ENCODE measurements around the gene LTO1. TPM values are rescaled to one million over a fixed set of nuclear protein-coding genes. Genes with fewer than 3 reads are reported as not detected.

Gene LTO1
- total RNA-seq, 4 donors from 2014 or later = 13.3 to 35.2 (median 22.8) TPM

DNA sequence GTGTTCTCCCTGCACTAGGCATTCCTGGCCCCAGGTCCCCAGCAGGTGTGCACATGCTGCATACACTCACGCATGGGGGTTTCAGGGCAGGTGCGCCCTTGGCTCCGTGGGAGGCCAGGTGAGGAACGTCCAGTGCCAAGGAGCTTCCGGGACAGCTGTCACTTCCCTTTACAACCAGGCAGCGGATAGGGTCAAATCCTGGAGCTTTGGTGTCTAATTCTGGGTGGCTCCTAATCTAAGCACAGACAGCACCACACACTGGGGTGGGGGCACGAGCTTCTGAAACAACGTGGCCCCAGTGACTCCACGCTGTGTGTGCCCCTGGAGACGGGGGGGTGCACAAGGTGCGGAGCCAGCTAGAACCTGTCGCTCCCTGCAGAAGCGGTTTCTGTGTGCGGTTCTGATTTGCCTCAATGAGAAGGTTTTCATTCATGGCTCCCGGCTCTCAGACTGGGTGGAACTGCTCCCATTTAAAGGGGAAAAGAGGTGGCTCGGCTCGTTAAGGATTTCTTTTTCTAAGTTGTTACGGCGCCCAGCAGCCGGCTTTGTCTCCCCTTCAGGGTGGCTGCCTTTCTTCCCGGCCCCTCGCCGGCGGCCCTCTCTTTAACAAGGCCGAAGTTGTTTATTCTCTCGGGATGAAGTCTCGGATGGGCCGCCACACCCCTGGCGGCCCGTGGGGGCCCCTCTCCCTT lies 29.2 kb downstream of the LTO1 start:
- TF ChIP-seq, protein P1, sequence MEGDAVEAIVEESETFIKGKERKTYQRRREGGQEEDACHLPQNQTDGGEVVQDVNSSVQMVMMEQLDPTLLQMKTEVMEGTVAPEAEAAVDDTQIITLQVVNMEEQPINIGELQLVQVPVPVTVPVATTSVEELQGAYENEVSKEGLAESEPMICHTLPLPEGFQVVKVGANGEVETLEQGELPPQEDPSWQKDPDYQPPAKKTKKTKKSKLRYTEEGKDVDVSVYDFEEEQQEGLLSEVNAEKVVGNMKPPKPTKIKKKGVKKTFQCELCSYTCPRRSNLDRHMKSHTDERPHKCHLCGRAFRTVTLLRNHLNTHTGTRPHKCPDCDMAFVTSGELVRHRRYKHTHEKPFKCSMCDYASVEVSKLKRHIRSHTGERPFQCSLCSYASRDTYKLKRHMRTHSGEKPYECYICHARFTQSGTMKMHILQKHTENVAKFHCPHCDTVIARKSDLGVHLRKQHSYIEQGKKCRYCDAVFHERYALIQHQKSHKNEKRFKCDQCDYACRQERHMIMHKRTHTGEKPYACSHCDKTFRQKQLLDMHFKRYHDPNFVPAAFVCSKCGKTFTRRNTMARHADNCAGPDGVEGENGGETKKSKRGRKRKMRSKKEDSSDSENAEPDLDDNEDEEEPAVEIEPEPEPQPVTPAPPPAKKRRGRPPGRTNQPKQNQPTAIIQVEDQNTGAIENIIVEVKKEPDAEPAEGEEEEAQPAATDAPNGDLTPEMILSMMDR (IDR thresholded peaks at IDR 0.05; ENCODE audit: low read depth) = no peak

- TF ChIP-seq, protein P1 (IDR thresholded peaks at IDR 0.05; ENCODE audit: low read depth) = no peak
Measured at GRCh38 chr11:69644962-69645675, 30.0 kb downstream of the LTO1 start.

DNA sequence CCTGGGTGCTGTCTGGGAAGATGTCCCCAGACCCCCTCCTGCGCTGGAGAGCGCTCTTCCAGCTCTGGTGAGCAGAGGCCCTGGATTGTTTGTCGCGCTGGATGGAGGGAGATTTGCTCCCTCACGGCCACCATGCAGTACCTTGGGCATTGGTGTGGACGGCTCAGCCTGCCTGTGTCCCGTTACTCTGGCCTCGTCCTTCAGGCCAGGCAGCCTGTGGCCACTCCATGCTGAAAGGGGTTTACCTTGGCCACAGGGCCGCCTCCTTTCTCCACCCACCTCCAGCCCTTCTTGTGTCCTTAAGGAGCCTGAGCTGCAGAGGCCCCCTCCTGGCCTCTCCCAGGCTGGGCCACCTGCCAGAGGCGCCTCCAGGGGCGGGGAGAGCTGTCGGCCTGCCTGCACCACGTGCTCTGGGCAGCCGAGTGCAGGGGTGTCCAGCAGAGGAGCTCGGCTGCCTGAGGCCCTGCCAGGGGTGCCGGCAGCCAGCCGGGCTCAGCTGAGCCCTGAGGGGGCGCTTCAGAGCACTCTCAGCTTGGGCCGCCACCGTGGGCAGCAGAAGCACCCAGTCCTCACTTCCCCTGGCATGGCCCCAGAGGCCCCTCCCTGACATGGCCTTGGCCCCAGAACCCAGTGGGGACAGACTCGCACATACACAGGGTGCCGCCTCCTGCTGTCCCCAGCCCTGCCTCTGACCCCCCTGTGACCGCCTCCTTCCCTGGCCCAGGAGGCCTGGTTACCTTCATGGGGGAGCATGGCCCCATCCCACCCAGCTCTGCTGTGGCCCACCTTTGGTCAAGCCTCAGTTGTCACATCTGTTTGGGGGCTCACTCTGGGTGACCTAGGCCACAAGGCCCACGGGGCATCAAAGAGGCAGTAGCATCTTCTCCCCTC lies 30.8 kb downstream of the LTO1 start:
- TF ChIP-seq, protein P1 (IDR thresholded peaks at IDR 0.05; ENCODE audit: low read depth) = no peak

DNA sequence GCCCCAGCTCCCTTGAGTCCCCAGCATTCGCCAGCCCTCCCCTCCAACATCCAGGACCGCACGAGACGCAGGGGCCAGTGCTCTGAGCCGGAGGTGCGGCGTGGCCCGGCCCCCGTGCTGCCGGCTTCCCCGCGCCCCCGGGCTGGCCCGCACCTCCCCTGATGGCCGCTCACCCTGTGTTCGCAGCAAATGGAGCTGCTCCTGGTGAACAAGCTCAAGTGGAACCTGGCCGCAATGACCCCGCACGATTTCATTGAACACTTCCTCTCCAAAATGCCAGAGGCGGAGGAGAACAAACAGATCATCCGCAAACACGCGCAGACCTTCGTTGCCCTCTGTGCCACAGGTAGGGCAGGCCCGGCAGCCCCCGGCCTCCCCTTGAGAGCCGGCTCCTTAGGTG lies 31.5 kb downstream of the LTO1 start:
- TF ChIP-seq, protein P1 (IDR thresholded peaks at IDR 0.05; ENCODE audit: low read depth) = no peak

- TF ChIP-seq, protein P1 (IDR thresholded peaks at IDR 0.05; ENCODE audit: low read depth) = no peak
Measured at GRCh38 chr11:69642913-69643632, 32.1 kb downstream of the LTO1 start.

- TF ChIP-seq, protein P1 (IDR thresholded peaks at IDR 0.05; ENCODE audit: low read depth) = no peak
Measured at GRCh38 chr11:69642549-69642912, 32.6 kb downstream of the LTO1 start.
